Activated T-cell treated with anti-CD3 and anti-CD28 coated beads for 48 hours (primary cell): ENCODE results near the gene ZNF354C.

Experiments
- DNase-seq: peaks from one replicate; pipeline ENCODE4 v3.0.0-alpha.2; 2020; ENCODE audit warnings: low read depth

ZNF354C gene

DNA sequence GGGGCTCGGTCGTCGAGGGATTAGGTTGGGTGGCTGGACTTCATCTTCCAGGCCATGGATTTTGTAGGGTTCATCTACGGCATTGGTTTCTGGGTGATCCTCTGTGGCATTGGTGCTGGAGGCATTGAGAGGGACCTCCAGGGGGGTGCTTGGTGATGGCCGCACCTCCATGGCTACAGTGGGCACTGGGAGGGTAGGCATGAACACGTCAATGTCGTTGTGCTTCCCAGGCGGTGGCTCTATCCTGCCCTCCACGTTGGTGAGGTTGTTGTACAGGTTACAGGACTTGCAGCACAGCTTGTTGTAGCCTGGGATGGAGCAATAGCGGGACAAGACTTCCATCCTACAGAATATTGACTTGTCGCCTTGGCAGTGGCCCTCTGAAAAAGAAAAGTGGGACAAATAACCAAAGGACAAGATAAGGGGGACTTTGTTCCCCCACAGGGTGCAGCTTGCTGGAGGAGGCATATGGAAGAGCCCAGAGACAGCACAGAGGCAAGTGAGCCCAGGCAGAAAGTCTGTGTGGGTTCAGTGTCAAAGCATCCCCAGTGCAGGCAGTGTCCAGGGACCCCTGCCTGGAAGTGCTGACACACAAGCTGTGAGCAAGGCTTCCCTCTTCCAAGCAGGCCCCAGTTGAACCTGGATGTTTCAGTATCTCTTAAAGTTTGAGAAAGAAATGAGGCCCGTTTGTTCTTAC lies 53.9 kb downstream of the ZNF354C start:
- no peak for DNase-seq

DNA sequence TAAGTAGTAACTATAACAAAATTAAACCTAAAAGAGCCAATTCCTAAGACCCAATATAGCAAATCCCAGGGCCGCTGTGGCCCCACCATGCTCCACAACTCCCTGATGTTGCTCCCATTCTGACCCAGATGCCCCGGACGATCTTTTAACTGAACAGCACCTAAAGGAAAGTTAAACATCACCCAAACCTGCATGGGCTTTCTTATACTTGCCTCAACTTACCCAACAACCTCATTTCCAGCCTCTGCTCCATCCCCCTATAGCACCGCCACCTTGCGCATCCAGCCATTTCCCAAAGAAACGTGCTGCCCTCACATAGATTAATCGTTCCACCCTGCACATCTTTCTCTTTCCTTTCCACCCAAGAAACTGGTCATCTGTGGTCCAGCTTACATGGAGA lies 54.6 kb downstream of the ZNF354C start:
- no peak for DNase-seq

DNA sequence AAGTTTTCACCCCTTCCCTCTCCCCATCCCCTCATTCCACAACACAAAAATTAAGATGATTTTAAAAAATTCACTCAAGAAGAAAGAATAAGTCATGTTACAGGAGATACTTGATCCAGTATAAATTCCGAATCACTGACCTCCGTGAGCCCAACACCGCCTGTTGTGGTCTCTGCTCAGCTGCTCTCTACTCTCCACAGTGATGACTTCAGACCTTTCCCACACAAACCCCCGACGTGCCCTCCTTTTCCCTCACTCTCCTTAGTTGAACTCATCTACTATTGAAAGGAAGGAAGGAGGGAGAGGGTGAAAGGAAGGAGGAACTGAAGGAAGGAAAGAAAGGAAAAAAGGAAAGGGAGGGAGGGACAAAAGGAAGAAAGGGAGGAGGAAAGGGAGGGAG lies 55.1 kb downstream of the ZNF354C start:
- no peak for DNase-seq

DNA sequence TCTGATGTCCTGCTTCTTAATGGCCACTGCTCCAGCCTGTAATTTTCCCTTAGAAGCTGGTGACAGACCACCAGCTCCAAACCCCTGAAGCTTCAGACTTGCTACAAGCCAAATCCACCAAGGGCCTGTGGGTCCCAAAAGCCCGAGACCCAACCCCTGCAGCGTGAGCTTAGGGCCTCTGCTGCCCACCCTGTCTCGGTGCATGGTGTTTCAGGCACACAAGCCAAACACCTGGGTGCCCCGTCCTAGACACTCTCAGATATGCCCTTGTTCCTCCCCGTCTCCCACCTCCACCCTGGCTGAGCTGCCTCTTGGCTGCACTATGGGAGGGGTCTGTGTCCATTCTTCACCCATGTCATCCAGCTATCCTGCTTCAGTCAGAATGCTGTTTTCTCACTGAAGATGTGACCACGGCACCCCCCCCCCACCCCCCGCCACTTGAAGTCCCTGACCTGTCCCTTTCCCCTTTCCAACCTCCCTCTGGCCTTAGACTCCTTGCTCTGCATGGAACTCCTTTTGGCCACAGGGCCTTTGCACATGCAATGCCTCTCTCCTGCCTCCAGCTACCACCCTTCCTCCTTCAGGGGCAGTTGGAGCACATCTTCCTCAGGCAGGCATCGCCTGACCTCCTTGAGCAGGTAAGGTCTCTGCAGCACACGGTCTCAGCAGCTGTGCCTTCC lies 55.8 kb downstream of the ZNF354C start:
- no peak for DNase-seq

DNA sequence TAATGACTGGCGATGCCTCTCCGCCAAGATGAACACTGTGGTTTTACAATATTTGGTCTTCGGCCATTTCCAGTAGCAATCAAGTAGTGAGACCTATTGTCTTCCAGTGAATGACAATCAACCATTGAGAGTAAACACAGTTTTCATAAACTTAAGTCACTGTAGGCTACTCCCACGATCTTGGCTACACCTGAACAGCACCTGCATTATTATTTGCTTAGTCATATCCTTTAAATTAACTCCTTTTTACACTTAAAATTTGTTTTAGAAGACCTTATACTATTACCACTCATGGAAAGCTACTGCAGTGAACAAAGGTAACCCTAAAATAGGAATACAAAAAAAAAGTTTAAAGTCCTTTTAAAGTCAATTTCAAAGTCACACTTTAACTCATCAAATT lies 58.2 kb downstream of the ZNF354C start:
- DNase-seq: no peak

DNA sequence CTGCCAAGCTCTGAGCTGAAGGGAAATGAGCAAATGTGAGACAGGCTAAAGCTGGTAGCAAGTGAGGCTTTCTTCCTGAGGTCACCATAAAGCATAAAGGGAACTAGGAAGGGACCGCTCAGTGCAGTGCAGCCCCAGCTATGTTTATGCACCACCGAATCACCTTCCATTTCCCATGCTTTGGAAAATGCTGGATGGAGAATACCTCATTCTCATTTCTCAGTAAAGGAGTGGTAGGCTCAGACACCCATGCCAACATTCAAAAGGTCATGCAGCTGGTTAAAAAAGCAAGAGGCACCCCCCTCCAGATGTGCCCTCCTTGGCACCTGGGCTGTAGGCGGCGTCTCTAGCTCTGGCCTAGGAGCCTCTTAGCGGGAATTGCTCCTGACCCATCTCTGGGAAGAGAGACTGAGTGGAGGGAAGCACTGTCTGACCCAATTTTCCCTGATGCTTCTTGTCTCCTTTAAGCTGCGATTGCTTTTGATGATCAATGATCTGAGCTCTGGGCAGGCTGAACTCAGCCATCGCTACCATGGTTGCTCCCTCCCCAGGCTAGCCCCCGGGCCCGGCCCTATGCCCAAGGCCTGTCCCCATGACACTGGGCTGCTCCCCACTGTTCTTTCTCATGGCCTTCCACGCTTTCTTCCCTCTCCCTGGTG lies 58.7 kb downstream of the ZNF354C start:
- DNase-seq: no peak

DNA sequence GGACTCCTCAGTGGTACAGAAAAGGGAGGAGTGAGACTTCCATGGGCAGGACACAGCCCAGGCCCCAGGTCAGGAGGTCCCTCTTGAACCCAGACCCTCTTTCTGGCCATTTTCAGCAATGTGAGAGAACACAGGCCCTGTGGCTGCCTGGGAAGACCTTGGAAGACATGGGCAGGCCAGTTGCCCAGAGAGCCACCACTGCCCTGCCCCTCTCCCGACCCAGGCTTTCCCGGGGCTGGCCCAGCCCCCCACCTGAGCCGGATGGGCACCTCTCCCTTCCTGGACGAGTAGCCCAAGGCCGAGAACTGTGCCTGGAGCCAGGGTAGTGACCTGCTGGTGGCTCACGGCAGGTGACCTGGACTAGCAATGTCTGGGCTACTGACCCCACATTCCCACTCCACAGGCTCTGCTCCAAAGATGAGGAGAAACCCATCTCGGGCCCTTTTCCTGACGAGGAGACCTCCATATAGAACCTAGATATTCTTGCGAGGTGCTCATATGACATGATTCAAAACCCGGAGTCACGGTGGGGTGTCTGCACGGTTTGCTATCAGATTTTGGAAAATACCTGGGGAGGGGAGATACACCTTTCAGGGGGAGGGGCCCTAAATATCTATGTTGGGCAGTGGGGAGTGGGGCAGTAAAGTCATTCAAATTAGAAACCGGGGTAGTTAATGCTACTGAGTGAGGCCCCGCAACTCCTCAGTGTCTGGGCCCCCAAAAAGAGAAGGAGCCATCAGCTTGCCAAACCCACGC lies 59.4 kb downstream of the ZNF354C start:
- no peak for DNase-seq

DNA sequence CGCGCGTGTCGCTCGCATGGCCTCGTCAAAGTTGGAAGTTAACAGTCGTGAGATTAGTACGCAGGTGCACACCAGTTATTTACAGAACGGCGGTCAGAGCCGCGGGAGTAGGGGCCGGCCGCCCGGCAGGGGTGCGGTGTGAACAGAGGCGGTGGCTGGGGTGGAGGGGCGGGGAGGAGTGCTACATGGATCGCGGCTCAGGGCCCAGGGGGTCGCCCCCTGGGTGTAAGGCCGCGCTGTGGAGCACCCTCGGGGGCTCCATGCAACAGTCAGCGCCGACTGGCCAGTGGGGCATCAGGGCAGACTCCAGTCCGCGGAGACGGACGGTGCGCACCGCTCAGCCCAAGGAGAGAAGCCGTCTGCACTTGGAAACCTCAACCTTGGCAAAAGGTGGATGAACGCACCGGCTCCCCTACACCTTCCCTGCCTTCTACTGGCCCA lies 60.3 kb downstream of the ZNF354C start:
- DNase-seq: no peak

DNA sequence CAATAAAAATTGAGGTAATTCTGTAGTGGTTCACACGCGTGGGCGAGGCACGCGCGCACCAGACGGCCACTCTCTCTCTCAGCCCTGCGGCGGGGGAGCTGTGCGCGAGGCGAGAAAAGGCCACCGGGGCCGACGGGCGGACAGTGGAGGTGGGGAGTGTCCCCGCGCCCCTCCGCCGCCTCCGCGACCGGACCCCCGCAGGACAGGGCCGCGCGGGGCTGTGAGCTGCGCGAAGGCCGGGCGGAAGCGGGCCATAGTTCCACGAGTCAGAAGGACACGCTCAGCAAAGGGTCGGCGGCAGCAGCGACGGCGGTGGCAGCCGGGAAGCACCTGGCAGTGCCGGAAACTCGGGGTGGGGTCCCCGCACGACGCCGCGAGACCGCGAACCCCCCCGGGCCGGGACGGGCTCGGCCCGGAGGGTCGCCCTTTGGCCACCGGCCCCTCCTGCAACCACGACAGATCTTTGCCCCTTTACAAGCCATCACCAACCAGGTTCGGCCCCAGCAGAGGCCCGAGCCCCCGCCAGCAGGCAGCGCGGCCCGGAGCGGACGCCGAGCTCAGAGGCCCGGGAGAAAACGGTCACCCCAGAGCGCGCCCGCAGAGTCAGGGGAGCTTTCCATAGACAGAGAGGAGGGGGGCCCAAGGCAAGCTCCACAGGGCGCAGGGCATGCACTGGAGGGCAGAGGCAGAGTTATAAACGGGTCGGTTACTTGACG lies 60.9 kb downstream of the ZNF354C start:
- no peak for DNase-seq

DNA sequence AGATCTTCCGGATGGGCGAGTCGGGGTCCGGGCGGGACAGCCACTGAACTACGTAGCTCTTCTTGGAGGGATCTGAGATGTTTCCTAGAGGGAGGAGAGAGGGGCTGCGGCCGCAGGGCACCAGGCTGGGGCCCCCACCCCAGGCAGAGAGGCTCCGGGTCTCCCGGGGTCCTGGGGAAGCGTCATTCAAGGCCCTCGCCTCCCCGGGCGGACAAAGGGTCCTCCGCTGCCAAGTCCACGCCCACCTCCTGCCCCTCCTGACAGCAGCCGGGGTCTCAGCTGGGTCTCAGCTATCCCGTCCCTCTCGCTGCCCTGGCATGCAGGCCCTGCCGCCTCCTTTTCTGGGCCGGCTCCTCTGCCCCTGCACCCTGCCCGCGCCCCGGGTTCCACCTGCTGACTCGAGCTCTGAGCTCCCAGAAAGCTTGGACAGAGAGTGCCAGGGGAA lies 61.5 kb downstream of the ZNF354C start:
- no peak for DNase-seq

DNA sequence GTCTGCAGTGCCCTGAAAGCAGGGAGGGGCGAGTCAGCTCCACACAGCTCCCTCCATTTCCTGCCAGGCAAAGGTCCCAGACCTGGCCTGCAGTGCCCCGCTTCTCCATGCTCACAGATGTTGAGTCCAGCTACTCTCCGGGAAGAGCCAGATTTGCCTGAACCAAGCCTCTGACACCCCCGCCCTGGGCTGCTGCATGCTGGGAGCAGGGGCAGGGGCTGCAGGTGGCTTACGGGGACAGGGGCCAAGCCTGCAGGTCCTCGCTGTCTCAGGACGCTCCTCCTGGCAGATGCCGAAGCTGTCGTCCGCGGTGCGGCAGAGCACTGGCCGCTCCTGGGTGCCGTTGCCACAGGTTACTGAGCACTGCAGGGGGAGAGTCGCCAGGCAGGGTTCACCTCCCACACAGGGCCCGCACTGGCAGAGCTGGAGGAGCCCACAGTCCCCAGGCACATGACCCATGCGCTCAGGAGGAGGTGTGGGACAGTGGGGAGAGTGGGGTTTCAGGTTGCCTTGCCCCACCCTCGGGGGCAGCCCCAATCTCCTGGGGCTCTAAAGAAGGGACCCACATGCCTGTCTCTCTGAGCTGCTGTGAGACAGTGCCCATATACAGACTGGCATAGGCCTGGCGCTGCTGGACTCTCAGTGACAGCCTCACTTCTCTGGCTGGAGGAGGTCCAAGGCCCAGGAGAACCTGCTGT lies 62.4 kb downstream of the ZNF354C start:
- no peak for DNase-seq

DNA sequence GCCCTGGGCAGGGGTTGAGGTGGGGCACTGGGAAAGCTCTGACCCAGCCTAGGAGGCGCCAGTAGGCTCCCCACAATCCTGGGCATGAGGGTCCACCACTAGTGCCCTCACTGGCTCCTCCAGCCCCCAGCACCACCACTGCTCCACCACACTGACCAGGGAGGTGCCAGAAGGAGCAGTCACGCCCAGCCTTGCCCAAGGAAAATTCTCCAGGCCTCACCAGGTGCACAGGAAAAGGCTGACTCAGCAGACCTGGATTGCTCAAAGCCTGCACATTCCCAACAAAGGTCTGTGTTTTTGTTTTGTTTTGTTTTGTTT lies 62.9 kb downstream of the ZNF354C start:
- no peak for DNase-seq

DNA sequence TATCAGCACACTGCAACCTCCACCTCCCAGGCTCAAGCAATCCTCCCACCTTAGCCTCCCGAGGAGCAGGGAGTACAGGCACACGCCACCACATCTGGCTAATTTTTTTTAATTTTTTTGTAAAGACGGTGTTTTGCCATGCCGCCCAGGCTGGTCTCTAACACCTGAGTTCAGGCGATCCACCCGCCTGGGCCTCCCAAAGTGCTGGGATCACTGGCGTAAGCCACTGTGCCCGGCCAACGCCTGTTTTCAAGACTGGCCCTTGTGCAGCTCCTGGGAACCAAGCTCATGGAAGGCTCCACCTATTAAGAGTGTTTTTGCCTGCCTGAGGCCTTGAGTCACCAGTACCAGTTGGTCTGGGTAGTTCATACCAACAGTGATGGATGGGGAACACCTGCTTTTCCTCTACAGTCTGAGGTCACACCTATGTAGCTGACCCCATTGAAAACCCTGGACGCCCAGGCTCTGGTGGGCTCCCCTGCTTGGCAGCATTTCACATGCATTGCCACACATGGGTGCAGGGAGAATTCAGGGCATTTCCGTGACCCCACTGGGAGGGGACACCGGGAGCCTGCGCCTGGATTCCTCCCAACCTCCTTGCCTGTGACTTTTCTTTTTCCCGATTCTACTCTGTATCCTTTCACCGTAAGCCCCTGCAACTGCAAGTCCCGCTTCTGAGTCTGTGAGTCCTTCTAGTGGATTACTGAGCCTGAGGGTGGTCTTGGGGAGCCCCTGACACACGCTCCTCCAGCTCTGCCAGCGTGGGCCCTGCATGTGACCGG lies 63.5 kb downstream of the ZNF354C start:
- DNase-seq: no peak

DNA sequence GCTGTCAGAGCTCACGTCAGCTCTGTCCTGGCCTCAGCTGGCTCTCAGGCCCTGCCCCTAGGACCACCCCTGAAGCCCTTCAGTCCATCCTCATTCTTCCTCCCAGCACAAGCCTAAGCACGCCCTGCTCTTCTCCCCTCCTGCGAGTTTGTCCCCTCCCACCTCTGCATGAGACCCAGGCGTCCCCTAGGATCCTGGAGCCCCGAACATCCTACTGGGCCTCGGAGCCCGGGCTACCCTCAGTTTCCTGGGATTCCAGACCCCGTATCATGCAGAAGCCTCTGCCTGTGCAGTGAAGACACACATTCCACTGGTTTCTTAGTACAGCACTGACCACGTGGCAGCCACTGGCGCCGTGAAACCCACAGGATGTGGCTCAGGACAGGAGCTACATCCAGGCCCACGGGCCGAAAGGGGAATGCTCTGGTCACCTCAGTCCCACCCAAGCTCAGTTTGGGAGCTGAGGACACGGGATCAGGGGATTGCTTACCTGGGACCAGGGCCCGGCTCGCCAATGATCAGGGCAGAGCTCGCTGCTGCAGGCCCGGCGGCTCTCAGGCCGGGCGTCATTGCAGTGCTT lies 64.2 kb downstream of the ZNF354C start:
- no peak for DNase-seq

DNA sequence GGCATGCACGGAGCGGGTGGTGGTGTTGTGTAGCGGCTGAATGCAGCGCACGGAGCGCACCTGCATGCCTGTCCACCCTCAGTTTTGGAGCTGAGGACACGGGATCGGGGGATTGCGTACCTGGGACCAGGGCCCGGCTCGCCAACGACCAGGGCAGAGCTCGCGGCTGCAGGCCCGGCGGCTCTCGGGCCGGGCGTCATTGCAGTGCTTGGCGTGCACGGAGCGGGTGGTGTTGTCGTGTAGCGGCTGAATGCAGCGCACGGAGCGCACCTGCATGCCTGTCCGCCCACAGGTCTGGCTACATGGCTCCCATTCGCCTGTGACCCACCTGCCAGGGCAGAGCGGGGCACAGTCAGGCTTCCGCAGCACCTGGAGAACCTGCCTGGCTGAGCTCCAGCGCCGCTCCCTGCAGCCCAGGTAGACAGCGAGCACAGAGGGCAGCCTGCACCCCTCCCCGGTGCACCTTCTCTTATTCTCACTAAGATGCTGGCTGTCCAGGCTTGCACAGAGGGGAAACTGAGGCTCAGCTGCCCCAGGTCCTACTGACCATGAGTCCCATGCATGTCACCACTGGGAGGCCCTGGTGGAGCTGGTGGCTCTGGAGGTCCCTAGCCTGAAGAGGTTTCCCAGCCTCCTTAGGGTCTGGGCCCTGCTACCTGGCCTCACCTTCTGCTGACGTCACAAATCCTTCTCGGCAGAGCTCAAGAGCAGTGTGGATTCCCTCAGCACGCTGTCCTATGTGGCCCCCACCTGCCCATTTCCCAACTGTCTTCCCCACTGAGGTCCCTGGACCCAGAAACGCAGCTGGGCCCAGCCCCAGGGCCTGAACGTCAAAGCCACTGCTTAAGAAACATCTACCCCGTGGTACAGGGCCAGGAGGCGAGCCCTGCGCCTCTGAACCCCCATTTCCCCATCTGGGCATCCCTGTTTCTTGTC lies 64.9 kb downstream of the ZNF354C start:
- DNase-seq: no peak

DNA sequence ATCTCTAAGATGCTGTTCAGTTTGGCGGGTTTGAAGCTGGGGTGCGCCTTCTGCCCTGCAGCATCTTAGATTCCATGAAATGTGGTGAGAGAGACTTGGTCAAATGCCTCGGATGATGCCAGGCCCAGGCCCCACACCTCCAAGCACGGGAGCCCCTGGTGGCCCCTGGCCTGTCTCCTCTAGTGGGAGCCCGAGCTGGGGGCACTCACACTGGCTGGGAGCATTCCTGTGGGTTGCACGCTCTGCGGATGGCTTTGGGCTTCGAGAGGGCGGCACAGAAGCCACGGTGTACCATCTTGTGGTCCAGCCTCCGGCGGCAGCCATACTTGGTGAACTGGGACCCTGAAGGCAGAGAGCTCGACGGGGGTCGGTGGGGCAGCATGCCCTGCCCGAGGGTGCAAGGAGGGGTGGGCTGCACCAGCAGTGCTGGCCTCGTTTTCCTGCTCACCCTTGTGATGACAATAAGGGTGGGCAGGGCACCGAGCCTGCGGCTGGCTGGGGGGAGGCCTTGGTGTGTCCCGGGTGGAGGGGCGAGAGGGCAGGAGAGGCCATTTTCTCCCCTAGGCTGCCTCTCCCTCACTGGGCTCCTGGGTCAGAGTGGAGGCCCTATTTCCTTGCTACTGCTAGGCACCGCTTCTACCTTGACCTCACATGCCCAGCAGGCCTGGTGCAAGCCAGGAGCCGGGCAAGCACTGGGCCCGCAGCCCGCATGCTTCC lies 65.8 kb downstream of the ZNF354C start:
- DNase-seq: no peak

DNA sequence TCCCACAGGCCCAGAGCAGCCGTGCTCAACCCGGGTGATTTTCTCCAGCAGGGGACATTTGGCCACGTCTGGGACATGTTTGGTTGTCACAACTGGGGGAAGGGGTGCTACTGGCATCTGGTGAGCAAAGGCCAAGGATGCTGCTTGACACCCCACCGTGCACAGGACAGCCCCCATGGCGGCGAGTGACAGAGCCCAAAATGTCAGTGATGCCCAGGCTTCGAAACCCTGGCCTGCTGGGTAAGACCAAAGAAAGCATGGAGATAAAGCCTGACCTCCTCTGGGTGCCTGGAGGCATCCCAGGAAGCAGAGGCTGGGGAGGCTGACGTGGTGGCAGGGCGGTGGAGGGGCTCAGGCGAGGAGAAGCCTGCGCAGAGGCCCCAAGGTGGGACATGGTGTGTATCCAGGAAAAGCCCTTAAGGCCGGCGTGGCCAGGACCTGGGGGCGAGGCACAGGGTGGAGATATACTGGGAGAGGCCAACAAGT lies 66.4 kb downstream of the ZNF354C start:
- no peak for DNase-seq
